ENCODE data around the gene BCL3.
"Not testable (repeated sequence)": the region's sequence is repeated elsewhere in the genome, so short reads cannot be mapped to it uniquely, and the experiment has no call there.

The BCL3 gene

DNA sequence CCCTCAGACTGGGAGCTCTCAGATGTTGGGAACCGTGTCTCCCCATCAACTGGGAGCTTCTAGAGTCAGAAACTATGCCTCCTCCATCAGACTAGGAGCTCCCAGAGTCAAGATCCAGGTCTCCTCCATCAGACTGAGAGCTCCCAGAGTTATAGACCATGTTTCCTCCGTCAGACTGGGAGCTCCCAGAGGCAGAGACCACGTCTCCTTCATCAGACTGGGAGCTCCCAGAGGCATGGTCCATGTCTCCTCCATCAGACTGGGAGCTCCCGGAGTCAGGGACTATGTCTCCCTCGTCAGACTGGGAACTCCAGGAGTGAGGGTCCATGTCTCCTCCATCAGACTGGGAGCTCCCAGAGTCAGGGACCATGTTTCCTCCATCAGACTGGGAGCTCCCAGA, 39.6 kb upstream of the BCL3 start:
- TF ChIP-seq EZH2 (IDR thresholded peaks at IDR 0.05; ENCODE audit: borderline replicate concordance, low read length) (no peak), CTCF (IDR thresholded peaks at IDR 0.05; ENCODE audit: low read length) (no peak)
- Histone ChIP-seq H3F3A (ENCODE audit: insufficient read depth, low read length) (no peaks in the 10 kb centered on the region), H2AFZ (ENCODE audit: low read length) (no peak overlapping the region)

DNA sequence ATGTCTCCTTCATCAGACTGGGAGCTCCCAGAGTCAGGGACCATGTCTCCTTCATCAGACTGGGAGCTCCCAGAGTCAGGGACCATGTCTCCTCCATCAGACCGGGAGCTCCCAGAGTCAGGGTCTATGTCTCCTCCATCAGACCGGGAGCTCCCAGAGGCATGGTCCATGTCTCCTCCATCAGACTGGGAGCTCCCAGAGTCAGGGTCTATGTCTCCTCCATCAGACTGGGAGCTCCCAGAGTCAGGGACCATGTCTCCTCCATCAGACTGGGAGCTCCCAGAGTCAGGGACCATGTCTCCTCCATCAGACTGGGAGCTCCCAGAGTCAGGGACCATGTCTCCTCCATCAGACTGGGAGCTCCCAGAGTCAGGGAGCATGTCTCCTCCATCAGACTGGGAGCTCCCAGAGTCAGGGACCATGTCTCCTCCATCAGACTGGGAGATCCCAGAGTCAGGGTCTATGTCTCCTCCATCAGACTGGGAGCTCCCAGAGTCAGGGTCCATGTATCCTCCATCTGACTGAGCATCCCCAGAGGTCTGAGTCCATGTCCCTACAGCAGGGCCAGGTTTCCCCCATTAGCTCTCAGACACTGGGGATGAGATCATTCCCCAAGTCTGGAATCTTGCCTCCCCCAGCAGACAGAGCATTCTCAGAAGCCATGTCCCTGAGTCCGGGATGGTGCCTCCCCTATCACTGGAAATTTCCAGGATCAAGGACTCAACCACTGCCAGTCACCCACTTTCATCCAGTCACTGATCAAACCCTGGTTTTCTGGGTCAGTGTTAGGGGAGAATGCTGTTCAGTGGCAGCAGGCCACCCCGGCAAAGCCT, 38.9 kb upstream of the BCL3 start:
- H3K9me2 ChIP-seq (ENCODE audit: low read depth, low read length); H3K4me1 ChIP-seq (ENCODE audit: insufficient read depth, low read length, severe bottlenecking); H3K79me2 ChIP-seq (ENCODE audit: insufficient read depth, low read length); H3K4me2 ChIP-seq (ENCODE audit: low read length); H4K20me1 ChIP-seq (ENCODE audit: insufficient read depth, low read length); H3K9ac ChIP-seq (ENCODE audit: low read length); H3K4me3 ChIP-seq (ENCODE audit: low read depth, low read length, poor library complexity, severe bottlenecking); H3F3A ChIP-seq (ENCODE audit: insufficient read depth, low read length); H3K9me3 ChIP-seq (ENCODE audit: low read length); H3K27ac ChIP-seq (ENCODE audit: low read depth, low read length, poor library complexity, severe bottlenecking); H3K36me3 ChIP-seq (ENCODE audit: insufficient read depth, low read length); H3K27me3 ChIP-seq (ENCODE audit: insufficient read depth, low read length); H2AFZ ChIP-seq (ENCODE audit: low read length): not testable (repeated sequence)

More for the DNA sequence above, 39.6 kb upstream of the BCL3 start:
- Histone ChIP-seq H3K27me3 (ENCODE audit: insufficient read depth, low read length) (no peaks in the 10 kb centered on the region), H3K36me3 (ENCODE audit: insufficient read depth, low read length) (no peaks in the 10 kb centered on the region), H3K27ac (ENCODE audit: low read depth, low read length, poor library complexity, severe bottlenecking) (no peak overlapping the region), H3K9ac (ENCODE audit: low read length) (no peak overlapping the region), H3K4me3 (ENCODE audit: low read depth, low read length, poor library complexity, severe bottlenecking) (no peak overlapping the region), H3K4me2 (ENCODE audit: low read length) (no peak overlapping the region), H3K9me2 (ENCODE audit: low read depth, low read length) (no peaks in the 10 kb centered on the region), H3K9me3 (ENCODE audit: low read length) (no peaks in the 10 kb centered on the region), H3K79me2 (ENCODE audit: insufficient read depth, low read length) (no peaks in the 10 kb centered on the region), H3K4me1 (ENCODE audit: insufficient read depth, low read length, severe bottlenecking) (no peaks in the 10 kb centered on the region), H4K20me1 (ENCODE audit: insufficient read depth, low read length) (no peaks in the 10 kb centered on the region)

DNA sequence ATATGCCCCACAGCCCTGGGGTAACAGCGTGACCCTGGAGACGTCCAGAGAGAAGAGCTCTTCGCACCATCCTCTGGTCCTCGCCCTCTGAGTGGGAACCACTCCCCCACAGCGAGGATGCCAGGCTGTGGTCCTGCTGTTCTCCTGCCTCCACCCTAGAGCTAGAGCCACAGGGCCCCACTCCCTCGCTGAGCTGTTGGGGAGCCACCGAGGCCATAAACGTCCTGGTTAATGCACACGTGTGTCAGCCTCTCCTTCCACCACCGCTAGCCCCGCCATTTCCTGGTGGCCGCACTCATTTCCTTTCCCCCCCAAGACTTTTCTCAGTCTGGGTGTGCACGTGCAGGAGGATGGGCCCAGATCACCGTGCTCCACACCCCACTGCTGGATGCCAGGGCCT, 38.0 kb upstream of the BCL3 start:
- Histone ChIP-seq H3K27ac (ENCODE audit: low read depth, low read length, poor library complexity, severe bottlenecking) (no peak overlapping the region), H2AFZ (ENCODE audit: low read length) (no peak overlapping the region), H3K27me3 (ENCODE audit: insufficient read depth, low read length) (peaks cover 6% of the 10 kb centered on the region; the same call in 1 of the 2 replicates), H3K4me1 (ENCODE audit: insufficient read depth, low read length, severe bottlenecking) (no peaks in the 10 kb centered on the region), H3K9ac (ENCODE audit: low read length) (no peak overlapping the region), H3K4me3 (ENCODE audit: low read depth, low read length, poor library complexity, severe bottlenecking) (no peak overlapping the region), H3K9me2 (ENCODE audit: low read depth, low read length) (no peaks in the 10 kb centered on the region), H4K20me1 (ENCODE audit: insufficient read depth, low read length) (no peaks in the 10 kb centered on the region), H3F3A (ENCODE audit: insufficient read depth, low read length) (no peaks in the 10 kb centered on the region), H3K79me2 (ENCODE audit: insufficient read depth, low read length) (no peaks in the 10 kb centered on the region), H3K9me3 (ENCODE audit: low read length) (peaks cover 6% of the 10 kb centered on the region), H3K4me2 (ENCODE audit: low read length) (no peak overlapping the region), H3K36me3 (ENCODE audit: insufficient read depth, low read length) (no peaks in the 10 kb centered on the region; the same call in 1 of the 2 replicates)
- TF ChIP-seq CTCF (IDR thresholded peaks at IDR 0.05; ENCODE audit: low read length) = no peak
- TF ChIP-seq EZH2 (IDR thresholded peaks at IDR 0.05; ENCODE audit: borderline replicate concordance, low read length) = no peak
